Upper lobe of right lung (tissue), 1 donor: Measurements from ENCODE around the gene LRIT3. TPM values are rescaled to one million over a fixed set of nuclear protein-coding genes. Genes with fewer than 3 reads are reported as not detected.

Source experiments
- ATAC-seq: fragments of 200-7000 bp; cut with Tn5 transposase; one replicate; pipeline ENCODE4 v1.9.1; 2020; ENCODE audit warnings: mild to moderate bottlenecking, moderate library complexity
- DNase-seq: peaks from one replicate; pipeline ENCODE4 v3.0.0-alpha.2; 2020
- H3K27ac ChIP-seq: fragments of 200-600 bp; one replicate; pipeline ENCODE4 v1.8.0; 2022
- H3K27me3 ChIP-seq: fragments of 200-600 bp; one replicate; pipeline ENCODE4 v1.8.0; 2022; ENCODE audit warnings: mild to moderate bottlenecking
- H3K36me3 ChIP-seq: fragments of 200-600 bp; one replicate; pipeline ENCODE4 v1.8.0; 2022
- H3K4me1 ChIP-seq: fragments of 200-600 bp; one replicate; pipeline ENCODE4 v1.8.0; 2022
- H3K4me3 ChIP-seq: fragments of 200-600 bp; one replicate; pipeline ENCODE4 v1.8.0; 2022; ENCODE audit warnings: mild to moderate bottlenecking
- H3K9me3 ChIP-seq: fragments of 200-600 bp; one replicate; pipeline ENCODE4 v1.8.0; 2022
- intact Hi-C: fragments of 100-400 bp; cut with DNase I; formaldehyde crosslinking; loops from one replicate; pipeline ENCODE4 v1.11.0; 2022
- total RNA-seq: library from RNA; stranded (reverse); fragmentation: NEBNext Ultra II Directional; extraction: Animal tissue kit (Norgen Biotek cat#: 25700); gene quantifications from one replicate; pipeline ENCODE4 v1.2.1, GENCODE V29; 2021
- TF ChIP-seq, protein P1 (sequence below): fragments of 200-600 bp; IDR thresholded peaks from one replicate; pipeline ENCODE4 v1.8.0; 2022; ENCODE audit warnings: antibody characterized with exemption
- donor health status: DM: no; HTN: yes; CAD: no; lungs with severe emphysema.

The LRIT3 gene
- total RNA-seq, 1 donor from 2014 or later: 0.14 TPM

DNA sequence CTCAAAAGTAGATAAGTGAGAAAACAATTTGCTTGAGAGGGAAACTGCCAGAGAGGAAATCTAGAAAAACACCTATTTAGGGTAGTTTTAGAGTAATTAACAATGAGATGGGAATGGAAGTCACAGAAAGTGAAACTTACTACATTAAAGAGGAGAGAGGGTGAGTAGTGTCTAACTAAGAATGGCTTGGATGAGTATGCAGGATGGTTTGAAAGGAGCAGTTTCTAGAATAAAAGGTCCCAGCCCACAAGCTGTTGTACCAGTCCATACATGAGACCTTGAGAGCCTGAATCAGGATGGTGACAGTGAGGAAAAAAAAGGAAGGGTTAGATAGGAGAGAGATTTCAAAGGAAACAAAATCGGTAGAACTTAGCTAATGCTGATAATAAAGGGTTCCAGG lies 31.0 kb upstream of the LRIT3 start:
- H3K4me3 ChIP-seq: no peak overlapping the region
- peaks cover 44% of the 10 kb centered on the region for H3K36me3 ChIP-seq
- intact Hi-C loops: no loop called here
- ATAC-seq: no peak
- no peak for DNase-seq
- TF ChIP-seq, protein P1, sequence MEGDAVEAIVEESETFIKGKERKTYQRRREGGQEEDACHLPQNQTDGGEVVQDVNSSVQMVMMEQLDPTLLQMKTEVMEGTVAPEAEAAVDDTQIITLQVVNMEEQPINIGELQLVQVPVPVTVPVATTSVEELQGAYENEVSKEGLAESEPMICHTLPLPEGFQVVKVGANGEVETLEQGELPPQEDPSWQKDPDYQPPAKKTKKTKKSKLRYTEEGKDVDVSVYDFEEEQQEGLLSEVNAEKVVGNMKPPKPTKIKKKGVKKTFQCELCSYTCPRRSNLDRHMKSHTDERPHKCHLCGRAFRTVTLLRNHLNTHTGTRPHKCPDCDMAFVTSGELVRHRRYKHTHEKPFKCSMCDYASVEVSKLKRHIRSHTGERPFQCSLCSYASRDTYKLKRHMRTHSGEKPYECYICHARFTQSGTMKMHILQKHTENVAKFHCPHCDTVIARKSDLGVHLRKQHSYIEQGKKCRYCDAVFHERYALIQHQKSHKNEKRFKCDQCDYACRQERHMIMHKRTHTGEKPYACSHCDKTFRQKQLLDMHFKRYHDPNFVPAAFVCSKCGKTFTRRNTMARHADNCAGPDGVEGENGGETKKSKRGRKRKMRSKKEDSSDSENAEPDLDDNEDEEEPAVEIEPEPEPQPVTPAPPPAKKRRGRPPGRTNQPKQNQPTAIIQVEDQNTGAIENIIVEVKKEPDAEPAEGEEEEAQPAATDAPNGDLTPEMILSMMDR: no peak
- no peaks in the 10 kb centered on the region for H3K27me3 ChIP-seq
- peaks cover 8% of the 10 kb centered on the region for H3K4me1 ChIP-seq
- H3K9me3 ChIP-seq: no peaks in the 10 kb centered on the region
- no peak overlapping the region for H3K27ac ChIP-seq

DNA sequence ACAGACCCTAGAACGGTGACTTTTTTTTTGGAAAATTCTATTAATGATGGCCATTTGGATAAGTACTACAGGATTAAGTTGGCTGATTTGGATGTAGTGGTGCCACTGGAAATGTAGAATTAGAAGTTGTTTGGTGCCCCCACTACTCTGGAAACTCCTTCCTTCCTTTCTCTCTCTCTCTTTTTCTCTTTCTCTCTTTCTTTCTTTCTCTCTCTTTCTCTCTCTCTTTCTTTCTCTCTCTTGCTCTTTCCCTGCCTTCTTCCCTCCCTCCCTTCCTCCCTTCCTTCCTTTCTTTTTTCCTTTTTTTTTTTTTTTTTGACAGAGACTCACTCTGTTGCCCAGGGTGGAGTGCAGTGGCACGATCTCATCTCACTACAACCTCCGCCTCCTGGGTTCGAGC lies 29.6 kb upstream of the LRIT3 start:
- Histone ChIP-seq H3K27me3 (no peaks in the 10 kb centered on the region), H3K4me3 (no peak overlapping the region), H3K27ac (no peak overlapping the region), H3K4me1 (peaks cover 8% of the 10 kb centered on the region), H3K9me3 (no peaks in the 10 kb centered on the region), H3K36me3 (peaks cover 57% of the 10 kb centered on the region)
- no peak for ATAC-seq
- TF ChIP-seq, protein P1: no peak
- DNase-seq: no peak
- intact Hi-C loops: no loop called here

DNA sequence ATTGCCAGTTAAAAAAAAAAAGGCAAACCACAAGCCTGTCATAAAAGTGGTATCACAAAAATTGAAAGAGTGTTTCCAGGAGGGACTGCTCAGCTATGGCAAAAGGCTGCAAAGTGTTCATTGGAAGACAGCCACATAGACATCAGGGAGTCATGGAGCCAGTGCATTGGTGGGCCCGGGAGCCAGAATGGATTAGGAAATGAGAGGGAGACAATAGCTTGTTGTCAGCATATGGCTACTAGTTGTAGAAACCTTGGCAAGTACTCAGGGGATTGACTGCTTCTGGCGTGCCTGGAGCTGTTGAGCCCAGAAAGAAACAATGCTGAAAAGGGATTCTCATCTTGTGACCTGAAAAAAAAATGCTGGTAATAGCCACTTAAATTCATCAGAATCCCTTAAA lies 27.3 kb upstream of the LRIT3 start:
- peaks cover 76% of the 10 kb centered on the region for H3K36me3 ChIP-seq
- no peak overlapping the region for H3K27ac ChIP-seq
- H3K9me3 ChIP-seq: no peaks in the 10 kb centered on the region
- H3K4me3 ChIP-seq: no peak overlapping the region
- DNase-seq: no peak
- intact Hi-C loops: no loop called here
- TF ChIP-seq, protein P1: no peak
- no peak for ATAC-seq
- no peaks in the 10 kb centered on the region for H3K27me3 ChIP-seq
- peaks cover 8% of the 10 kb centered on the region for H3K4me1 ChIP-seq

DNA sequence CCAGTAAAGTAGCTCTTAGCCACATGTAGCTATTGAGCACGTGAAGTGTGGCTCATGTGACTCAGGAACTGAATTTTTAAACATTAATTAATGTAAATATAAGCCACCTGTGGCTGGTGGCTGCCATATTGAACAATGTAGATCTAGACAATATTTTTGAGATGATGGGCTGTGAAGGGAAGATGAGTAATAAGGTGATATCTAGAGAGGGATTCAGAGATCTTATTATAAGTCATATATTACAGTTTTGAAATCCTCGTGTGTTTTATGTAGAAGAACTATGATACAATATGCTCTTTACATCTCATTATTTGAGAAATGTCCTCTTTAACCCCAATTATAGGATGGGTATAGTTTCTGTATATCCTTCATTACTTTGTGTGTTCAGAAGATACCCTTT lies 26.7 kb upstream of the LRIT3 start:
- no peak for DNase-seq
- Histone ChIP-seq H3K9me3 (no peaks in the 10 kb centered on the region), H3K27me3 (no peaks in the 10 kb centered on the region), H3K36me3 (peaks cover 76% of the 10 kb centered on the region), H3K4me3 (no peak overlapping the region), H3K4me1 (peaks cover 7% of the 10 kb centered on the region), H3K27ac (no peak overlapping the region)
- TF ChIP-seq, protein P1: no peak
- intact Hi-C loops: no loop called here
- no peak for ATAC-seq

DNA sequence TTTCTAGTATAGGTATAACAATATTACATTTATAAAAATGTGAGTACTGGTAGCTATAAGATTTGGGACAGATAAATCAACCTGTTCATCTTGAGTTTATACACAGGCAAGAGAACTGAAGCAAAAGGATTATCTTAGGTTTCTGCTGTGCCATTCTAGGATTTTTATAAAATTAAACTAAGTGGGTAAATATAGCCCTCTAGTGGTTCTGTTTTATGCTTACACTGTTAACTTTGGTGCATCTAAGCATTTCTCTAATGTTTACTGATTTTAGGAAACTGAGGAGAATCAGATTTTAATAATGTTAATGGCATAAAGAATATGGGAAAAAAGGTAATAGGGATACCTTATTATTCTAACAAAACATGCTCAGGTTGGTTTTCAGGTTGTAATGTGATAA lies 21.2 kb upstream of the LRIT3 start:
- DNase-seq: no peak
- no peak overlapping the region for H3K27ac ChIP-seq
- TF ChIP-seq, protein P1: peak; percentile 60
- intact Hi-C loops: no loop called here
- no peaks in the 10 kb centered on the region for H3K9me3 ChIP-seq
- no peak overlapping the region for H3K4me3 ChIP-seq
- H3K27me3 ChIP-seq: no peaks in the 10 kb centered on the region
- peak; percentile 26 for ATAC-seq
- H3K36me3 ChIP-seq: peaks cover 33% of the 10 kb centered on the region
- no peaks in the 10 kb centered on the region for H3K4me1 ChIP-seq

DNA sequence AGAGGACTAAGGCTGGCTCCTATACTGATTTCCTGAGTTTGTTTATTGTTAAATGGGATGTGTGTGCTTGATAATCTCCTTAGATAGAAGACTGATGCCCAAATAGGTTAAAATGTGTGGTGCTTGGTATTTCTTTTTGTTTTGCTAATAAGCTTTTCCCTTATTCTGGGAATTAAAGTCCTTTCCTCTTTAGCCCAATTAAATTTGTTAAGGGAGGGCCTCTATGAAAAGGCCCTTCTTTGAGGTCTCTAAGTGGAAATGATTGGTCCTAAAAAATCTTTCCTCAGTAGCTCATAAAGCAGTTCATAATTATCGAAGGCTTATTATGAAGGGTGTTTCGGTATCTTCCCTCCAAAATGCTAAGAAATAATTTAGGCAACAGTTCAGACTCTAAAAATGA lies 20.2 kb upstream of the LRIT3 start, which contains the start of gene RRH:
Gene RRH (plus strand): TSS at position 301 of the 400 bp plus-strand sequence. CDS start 56 bp downstream, at position 357.
- H3K9me3 ChIP-seq: no peaks in the 10 kb centered on the region
- intact Hi-C loops: no loop called here
- no peak within 1 kb of the TSS for H3K27ac ChIP-seq
- H3K27me3 ChIP-seq: no peaks in the 10 kb centered on the region
- no peak for DNase-seq
- H3K4me1 ChIP-seq: no peaks in the 10 kb centered on the region
- TF ChIP-seq, protein P1: no peak
- no peak for ATAC-seq
- H3K4me3 ChIP-seq: no peak within 1 kb of the TSS
- peaks cover 24% of the 10 kb centered on the region for H3K36me3 ChIP-seq
